Activated T-cell treated with anti-CD3 and anti-CD28 coated beads for 1 hour (primary cell): ENCODE results near the gene PLXND1.

Experiments
- DNase-seq: peaks from one replicate; pipeline ENCODE4 v3.0.0-alpha.2; 2020; ENCODE audit warnings: low read depth

PLXND1 gene

DNA sequence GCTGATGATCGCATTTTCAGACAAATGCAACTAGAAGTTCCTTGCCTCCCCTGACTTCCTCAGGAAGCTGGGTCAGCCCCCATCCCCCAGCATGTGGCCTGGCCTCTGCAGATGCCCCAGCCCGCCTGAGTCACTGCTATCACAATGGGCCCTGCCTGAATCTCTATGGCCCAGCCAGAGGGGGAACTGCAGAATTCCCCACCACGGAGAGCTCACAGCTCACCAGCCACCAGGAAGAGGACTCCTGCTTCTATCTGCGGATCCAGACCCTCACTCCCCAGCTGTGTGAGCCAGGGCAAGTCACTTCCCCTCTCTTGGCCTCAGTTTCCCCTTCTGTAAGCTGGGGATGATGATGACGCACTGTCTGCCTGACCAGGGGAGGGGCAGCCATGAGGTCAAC is 6.9 kb downstream of the PLXND1 start:
- no peak for DNase-seq

DNA sequence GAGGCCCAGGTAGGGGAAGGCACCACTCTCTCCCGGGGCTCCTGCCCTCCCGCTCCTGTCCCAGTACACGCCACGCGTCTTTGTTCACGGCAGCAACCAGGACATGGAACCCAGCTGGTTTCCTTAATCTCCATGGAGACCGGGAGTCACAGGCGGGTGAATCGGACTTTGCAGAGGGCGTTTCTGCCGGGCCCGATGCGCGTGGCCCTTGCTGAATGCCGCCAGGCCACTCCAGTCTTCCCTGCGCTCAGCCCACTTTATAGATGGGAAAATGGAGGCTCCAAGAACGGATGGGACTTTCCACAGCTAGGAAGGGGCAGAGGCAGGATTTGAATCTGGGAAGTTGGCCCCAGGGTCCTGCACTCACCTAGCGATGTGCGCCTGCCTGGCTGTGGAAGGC is 7.4 kb downstream of the PLXND1 start:
- no peak for DNase-seq

DNA sequence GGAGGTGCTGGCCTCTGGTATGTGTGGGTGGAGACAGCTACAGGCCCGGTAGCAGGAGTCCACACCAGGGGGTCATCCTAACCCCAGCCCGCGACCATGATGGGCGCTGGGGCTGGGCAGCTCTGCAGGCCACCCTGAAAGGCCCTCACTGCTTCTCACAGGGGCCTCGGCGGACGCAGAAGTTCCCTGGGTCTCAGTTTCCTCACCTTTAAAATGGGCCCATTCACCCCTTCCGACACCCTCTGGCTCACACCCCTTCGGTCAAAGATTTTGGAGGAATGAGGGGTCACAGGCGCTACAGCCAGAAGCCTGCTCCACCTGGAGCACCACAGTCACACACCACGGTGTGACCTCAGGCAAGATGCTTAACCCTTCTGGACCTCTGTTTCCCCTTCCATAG is 8.0 kb downstream of the PLXND1 start:
- DNase-seq: no peak

DNA sequence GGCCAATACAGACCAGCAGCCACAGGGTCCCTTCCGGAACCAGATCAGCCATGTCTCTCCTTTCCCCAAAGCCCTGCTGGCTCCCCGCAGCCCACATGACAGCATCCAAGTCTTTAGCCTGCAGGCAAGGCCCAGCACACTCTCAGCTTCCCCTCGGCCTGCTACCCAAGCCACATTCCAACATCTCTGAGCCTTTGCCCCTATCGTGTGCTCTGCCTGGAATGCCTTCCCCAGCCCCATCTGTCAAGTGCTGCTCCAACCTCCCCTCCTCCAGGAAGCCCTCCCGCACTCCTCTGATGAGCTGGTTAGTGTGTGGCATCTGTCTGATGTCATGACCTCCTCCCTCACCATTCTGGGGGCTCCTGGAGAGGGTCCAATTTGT is 8.5 kb downstream of the PLXND1 start:
- no peak for DNase-seq

DNA sequence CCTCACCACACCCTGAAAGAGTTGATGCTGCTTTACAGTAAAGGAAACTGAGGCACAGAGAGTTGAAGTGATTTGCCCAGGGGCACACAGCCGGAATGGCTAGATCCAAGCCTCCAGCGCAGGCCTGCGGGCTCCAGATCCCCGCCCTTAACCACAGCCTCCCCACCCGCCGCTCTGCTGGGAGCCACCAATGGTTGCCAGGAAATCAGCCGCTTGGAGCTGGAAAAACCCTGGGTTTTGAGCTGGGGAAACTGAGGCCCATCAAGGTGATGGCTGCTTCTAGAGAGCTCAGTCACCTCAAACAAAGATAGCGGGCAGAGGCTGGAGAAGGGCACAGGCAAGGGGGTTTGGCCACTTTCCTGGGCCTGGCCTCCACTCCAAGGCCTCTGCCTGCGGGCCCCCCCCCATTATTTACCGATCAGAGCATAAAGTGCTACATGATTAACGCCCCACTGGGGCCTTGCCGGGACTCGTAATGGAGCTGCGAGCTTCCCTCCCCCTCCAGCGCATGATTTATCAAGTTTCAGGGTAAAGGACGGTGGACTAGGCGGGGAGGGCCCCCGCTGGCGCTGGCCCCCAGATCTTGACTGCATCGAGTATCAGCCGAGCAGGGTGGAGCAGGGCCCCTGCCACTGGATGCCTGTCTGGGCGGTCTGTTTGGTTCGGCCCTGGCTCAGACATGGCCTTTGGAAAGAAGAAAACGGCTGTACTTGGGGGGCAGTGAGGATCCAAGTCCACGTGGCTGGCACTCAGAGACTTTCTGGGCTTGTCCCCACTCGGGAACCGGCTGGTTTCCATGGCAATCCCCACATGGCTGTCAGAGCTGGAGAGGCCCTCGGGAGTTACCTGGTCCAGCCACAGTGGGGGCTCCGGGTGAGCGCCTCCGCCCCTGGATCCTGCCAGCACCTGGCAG is 9.1 kb downstream of the PLXND1 start:
- DNase-seq: no peak

DNA sequence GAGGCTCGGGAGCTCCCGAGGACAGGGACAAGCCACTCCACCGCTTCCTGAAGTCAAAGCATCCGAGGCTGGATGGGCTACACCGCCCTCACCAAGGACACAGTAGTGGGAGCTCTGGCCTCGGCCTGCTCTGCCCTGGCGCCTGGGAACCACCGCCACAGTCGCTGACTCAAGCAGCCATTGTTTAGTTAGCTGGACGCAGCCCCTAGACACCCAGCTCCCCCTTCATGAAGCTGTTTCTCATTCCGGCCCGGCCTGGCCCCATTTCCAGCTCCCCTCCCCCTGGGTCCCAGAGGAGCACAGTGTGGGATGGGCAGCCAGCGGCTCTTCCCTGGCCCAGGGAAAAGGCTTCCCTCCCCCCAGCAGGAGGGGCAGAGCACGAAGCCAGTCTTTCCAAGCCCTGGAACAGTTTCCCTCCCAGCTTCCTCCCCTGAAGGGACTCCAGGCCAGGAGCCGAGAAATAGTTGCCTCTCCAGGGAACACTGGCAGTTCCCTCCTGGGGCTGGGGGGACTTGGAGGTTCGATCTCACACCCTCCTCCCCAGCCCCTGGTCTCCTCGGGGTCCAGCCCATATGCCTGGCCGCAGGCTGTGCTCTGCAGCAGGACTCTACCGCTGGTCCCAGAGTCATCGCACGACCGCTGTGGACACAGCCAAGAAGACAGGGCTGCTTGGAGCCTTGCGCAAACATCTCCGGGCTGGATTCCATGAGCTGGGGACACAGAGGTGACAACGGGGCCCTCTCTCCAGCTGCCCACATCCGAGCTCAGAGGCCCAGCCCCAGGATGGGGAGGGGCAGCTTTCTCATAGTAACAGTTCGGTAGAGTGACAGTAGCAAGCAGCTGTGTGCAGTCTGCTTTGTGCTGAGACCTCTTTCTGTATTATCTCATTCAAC is 10.0 kb downstream of the PLXND1 start:
- no peak for DNase-seq

DNA sequence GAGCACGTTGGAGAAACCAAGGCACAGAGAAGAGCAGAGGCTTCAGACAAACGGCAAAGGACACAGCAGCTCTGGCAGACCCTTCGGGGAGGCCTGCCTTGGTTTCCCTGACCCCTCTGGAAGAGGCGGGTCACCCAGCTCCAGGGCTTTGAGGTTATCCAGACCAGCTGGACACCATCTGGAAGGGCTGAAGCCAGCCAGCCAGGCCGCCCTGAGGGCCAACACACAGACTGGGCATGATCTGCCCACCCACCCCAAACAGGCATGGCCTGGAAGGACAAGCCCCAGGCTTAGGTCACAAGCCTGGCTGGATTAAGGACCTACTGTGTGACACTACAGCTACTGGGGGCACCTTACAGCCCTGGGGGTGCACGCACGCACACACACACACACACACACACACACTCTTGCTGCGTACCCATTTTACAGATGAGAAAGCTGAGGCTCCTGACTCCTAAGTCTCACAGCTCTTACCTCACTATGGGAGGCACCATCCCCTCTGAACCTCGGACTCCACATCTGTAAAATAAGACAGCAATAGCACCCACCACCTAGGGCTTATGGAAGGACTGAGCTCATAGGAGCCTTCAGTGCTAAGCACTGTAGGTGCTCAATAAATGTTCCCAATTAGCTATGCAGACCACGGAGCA is 10.8 kb downstream of the PLXND1 start:
- DNase-seq: no peak

DNA sequence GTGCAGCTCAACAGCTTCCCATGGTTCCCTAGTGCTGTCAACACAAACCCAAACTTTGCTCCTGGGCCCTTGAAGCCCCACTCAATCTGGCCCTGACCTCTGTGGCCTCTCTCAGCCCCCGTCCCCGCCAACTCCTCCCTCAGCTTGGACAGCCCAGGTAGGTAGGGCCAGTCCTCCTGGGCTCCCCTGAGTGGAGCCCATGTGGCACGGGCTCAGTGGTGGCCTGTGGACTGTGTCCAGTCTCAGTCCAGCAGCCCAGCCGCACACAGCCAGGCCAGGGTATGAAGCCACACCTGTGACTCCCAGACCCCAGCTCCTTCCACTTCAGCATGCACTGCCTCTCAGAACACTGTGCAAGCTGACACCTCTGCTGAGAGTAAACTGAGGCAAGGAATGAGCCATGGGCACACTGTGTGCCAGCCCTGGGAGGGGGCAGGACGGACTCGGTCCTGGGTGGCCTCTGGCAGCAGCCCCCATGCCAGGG is 11.5 kb downstream of the PLXND1 start:
- no peak for DNase-seq

DNA sequence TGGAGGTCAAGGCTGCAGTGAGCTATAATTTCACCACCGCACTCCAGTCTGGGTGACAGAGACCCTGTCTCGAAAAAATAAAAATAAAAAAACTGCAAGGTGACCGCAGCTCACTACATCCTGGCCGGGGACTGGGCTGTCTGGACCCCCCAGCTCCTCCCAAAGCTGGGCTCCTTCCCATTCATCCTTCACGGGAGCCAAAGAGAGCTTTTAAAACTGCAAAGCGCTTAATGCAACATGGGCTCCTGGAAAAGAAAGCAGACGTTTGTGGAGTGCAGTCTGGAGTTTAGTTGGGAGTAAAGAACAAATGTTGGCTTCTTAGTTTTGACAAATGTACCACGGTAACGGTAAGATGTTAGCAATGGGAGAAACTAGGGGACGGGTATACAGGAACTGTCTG is 12.1 kb downstream of the PLXND1 start:
- no peak for DNase-seq

DNA sequence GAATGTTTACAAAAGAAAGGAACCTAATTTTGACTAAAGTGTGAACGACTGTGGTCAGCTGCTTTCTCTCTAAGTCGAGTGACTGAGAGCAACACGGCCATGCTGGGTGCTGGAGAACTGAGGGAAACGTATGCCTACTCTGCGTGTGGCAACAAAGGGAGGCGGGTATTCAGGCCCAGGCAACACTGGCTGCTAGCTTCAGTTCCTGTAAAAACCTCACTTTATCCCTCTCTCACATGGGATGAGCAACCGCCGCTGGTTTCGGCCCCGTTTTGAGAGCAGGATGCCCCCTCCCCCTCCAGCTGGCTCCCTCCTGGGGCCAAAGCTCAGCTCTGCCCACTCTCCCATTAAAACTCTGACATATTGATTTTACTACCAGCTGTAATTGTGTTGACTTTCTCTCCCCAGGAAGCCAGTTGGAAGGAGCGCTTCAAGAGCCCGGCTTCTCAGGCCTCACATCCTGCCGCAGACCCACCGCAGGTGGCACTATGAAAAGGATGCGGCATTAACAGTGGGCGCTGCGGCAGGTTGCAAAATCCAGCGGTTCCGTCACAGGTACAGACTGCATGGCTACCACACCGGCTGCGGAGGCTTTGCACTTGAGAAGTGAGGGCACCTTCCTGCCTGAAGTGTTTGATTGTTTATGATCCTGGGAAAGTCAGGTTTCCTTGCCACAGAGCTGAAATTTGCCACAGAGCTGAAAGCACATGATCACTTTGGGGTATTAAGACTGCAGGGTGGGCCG is 12.7 kb downstream of the PLXND1 start:
- peak; percentile 28 for DNase-seq

DNA sequence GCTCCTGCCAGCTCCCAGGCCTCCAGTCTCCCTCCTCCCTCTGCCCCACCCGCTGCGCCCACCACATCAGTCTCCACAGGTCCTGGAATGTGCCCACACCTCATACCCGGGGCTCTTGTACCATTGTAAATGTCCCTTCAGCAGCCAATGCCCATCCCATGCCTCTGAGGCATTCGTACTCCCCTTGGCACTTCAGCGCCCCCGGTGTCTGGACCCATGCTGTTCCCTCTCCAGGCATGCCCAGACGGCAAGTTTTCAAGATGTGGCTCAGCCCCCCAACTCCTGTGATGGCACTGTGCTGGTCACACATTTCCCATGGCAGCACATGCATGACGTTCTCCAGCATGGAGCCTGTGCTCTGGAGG is 13.3 kb downstream of the PLXND1 start:
- DNase-seq: no peak

DNA sequence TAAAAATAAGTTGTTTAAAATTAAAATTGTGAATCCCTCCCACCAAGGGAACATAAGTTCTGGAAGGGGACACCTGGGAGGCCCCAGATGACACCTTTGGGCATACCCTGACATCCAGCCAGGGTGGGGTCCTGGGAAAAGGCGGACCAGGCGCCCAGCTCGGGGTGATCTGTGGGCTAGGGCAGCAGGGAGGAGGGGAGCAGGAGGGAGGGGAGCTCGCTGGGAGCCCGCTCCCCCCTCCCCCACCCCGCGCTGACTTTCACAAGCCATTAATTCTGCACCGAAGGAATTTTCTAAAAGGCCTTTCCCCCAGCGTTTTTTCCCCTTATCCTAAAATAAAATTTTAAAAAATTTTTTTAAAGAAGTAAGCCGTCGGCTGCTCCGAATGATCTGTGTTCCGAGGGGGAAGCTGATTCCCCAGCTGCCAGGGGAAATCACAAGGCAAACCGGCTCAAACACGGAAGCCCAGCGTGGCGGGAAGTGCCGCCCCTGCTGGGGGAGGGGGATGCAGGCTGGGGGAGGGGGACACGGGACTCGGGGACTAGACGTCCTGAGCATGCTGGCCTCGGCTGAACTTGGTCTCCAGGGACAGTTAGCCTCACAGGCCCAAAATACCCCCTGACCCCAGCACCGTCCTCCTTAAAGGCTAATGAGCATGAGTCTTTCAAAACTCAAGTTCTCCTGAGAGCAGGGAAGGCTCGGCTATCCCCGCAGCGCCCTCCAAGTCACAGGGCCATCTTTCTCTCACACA is 13.9 kb downstream of the PLXND1 start:
- no peak for DNase-seq

DNA sequence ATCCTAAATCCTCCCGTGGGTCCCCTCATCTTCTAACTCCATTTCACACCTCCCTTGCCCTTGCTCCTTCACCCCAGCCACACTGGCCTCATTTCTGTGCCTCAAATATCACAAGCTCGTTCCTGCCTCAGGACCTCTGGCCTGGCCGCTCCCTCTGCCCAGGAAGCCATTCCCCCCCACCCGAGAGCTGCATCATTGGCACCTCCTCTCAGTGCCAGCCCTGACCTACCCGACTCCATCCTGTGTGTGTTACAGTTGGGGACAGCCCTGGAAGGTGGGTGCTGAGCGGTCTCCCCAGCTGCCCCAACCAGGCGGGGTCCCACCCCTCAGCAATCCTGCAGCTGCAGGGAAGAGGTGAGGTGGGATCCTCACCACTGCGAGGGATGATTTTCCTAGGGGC is 14.5 kb downstream of the PLXND1 start:
- DNase-seq: no peak

DNA sequence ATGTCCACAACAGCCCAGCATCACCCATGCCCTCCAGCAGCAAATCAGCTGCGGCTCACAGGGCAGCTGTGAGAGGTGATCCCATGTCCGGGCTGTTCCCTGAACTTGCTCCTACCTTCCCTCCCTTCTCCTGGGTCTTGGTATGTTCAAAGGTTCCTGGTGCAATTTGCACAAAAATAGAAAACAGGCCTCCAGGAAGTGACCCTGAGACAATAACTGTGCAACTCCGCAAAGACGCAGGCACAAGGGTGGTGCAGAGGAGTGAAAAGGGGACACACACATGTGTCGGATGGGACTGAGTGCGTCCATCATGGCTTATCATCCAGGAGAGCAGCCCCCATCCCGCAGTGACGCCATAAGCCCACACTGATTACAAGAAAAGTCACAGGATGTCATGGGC is 16.3 kb downstream of the PLXND1 start:
- DNase-seq: no peak

DNA sequence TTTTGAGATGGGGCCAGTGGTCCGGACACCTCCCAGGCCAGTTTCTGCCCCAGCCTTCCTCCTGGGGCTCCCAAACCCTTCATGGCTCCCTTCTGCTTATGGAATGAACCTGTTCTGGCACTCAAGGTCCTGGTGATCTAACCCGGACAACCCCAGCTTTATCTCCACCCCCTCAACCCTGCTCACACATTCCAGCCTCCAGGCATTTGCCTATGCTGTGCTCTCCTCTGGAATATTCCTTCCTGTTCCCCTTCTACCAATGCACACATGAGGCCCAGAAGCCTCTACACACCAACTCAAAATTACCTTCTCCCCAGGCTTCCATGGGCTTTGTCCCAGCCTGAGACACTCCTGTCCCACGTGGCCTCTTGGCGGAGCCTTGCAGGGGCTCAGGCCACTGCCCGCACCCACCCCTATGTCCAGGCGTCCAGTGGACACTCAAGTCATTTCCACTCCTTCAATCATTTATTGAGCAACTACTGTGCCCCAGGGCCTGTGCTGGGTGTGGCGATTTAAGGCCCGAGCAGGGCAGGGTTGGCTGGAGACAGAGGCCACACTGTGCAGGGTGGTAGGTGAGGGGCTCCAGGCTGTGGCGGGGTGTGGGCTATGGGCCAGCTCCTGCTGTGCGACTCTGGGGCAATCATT is 18.8 kb downstream of the PLXND1 start:
- no peak for DNase-seq

DNA sequence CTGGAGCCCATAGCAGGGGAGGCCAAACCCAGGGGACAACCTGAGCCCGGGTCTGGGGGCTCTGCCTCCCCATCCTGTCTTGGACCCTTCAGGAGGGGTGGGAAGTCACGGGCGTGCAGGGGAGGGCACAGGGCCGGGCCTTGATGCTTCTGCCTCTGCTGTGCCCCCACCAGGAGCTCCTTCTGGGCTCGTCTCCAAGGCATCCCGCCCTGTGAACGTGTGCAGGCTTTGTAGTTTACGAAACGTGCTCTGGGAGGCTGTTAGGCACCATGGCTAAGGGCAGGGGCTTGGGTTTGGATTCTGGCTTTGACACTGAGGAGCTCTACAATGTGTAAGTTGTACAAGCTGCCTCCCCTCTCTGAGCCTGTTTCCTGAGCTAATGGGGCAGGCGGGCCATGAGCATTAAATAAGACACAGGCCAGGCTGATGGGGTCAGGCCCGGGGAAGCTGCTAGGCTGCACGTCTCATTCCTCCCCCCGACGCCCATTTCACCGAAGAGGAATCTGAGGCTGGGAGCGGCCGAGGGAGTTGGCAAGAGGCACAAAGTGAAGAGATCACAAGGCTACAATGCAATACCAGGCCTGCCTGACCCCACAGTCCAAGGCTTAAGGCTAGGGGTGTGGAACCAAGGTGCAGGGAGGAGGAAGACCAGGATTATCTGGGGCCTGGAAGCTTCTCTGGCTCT is 19.6 kb downstream of the PLXND1 start:
- DNase-seq: no peak

DNA sequence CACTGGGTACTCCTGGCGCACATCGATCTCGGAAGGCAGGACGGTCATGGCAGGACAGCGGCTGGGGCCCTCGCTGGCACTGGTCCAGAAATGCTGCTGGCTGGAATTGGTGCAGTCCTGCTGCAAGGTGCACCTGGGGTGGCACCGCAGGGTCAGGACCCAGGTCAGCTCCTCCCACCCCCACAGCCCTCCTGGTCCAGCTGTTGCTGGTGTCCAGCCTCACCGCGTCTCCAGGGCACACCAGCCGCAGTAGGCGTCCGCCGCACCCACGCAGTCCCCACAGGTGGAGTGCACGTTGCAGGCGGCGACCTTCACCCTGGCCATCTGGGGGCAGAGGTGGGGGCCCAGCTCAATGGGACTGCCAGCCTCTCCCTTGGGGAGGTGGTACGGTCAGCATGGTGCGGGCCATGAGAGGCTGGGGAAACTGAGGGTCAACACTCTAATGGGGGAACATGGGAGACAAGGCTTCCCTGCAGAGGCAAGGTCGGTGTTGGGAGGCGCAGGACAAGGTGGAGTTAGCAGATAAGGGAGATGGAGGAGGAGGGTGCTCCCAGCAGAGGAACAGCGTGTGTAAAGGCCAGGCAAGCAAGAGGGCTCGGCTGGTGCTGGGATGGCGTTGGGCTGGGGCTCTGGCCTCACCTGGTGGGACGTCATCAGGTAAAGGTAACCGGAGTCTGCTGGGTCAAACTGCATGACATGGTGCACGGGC is 20.4 kb downstream of the PLXND1 start:
- no peak for DNase-seq

DNA sequence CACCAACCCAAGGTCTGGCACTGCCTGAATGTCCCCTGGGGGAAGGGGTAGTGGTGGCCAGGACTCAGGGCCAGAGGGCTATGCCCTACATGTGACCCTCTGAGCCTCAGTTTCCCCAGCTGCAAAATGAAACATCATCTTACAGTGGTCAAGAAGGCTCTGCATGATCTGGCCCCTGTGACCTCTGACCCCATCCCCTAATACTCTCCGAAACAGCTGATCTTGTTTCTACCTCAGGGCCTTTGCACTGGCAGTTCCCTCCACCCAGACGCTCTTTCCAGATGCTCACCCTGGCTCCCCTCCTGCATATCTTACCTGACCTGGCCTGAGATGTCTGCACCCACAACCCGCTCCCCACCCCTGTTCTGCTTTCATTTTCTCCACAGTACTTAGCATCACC is 21.8 kb downstream of the PLXND1 start:
- no peak for DNase-seq

DNA sequence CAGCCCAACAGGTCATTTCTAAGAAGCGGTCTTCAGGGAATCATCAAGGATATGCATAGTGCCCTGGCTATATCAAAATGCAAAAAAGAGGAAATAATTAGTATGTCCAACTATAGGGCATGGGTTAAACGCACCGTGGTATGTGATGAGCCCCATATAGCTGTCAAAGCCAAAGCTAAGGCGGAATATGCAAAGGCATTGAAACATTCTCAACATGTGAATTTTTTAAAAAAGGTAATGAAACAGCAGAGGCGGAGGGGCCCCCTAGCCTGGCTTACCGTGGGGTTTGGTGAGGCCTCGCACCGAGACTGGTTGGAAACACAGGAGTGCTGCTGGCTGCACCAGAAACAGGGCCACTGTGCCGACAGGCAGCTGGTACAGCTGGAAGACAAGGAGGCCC is 23.2 kb downstream of the PLXND1 start:
- no peak for DNase-seq
